ENCODE results near the gene OR2AE1.

The OR2AE1 gene

DNA sequence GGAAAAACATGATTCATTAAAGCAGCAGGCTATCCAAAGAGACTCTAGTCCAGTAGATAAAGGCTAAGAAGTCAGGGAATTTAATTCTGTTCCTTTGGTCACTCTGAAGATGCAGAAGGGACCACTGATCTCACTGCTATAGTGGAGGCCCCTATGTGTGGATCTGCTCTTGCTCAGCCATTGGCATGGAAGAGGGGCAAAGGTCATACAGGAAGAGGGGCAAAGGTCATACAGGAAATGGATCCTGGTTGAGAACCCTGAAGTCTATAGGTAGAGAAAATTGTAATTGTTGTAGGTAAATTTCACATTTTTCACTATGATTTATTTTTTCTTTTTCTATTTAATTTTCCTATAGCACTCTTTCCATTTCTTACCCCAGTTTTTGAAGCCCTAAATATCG, 21.6 kb downstream of the OR2AE1 start:
- no peak for DNase-seq

DNA sequence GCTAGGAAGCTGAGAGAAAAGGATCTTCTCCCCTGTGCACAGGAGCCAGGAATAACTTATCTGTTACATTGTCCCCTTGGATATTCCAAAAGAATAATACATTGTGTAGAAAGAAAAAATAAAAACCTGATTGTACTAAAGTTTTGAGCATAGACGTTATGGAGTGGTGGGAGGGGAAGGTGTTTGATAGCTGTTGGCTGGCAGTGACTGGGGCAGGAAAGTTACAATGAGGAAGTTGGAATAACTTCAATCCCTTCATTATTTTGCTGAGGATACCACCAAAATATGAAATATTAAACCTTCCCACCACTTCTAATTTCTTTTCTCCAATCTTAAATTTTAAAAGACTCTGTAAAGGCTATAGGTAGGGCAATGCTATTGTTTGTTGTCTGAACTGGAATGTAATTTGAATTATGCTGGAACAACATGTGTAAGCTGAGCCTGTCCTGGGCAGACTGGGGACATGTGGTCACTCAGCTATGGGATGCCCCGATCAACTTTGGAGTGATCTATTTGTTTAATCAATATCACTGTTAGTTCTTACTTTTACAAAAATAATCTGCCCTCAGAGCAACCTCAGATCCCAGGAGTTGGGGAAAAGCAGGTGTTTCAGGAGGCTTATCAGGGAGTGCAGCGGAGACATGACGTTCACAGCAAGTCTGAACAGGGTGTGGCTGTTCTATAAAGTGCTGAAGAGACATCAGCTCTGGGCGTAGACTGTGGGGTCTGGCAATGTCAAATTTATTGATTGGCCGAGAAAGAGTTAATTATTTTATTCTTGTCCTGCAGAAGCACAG, 28.2 kb downstream of the OR2AE1 start:
- no peak for DNase-seq

DNA sequence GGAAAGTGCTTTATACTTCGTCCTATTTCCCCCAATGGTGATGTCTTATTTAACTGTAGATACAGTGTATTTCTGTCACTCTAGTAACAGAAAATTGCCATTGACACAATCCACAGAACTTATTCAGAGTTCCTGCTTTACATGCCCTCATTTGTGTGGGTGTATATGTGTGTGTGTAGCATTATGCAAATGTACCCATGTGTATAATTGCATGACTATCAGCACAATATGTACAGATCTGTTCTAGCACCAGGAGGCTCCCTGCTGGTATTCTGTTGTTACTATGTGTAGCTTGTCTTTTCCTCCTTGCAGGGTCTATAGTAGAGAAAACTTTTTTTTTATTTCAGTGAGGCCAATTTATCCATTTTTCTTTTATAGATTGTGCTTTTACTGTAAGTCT, 32.5 kb downstream of the OR2AE1 start:
- no peak for DNase-seq

DNA sequence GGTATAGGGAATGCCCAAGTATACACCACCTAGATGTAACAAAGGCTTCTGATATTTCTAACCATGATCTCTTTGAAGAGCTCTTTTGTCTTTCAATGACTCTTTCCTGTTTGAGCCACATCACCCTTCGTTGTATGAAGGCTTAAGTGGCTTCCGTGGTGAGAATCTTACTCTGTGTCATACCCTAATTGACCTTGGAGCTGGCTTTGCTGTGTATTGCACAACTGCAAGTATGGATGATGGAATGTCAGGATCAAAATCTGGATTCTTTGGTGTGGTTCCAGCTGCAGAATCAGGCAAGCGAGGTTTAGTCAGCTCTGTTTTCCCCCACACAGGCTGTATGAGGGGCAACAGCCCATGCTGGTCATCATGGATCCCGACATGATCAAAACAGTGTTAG, 33.0 kb downstream of the OR2AE1 start:
- no peak for DNase-seq

DNA sequence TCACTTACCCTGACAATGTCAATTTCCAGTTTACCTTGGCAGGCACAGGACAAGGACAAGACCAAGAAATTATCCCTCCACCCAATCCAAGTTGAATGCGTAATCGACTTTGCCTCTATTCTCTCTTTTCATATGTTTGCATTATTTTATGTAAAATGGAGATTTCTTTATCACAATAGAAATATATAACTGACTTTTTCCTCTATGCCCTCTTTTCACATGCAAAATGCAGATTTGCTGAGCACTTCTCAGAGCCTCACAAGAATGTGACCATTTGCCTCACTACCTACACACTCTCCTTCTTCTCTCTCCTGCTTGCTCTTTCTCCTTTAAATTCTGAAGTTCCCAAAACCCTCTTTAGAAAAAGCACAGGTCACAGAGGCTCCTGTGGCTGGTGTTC, 33.9 kb downstream of the OR2AE1 start:
- no peak for DNase-seq

DNA sequence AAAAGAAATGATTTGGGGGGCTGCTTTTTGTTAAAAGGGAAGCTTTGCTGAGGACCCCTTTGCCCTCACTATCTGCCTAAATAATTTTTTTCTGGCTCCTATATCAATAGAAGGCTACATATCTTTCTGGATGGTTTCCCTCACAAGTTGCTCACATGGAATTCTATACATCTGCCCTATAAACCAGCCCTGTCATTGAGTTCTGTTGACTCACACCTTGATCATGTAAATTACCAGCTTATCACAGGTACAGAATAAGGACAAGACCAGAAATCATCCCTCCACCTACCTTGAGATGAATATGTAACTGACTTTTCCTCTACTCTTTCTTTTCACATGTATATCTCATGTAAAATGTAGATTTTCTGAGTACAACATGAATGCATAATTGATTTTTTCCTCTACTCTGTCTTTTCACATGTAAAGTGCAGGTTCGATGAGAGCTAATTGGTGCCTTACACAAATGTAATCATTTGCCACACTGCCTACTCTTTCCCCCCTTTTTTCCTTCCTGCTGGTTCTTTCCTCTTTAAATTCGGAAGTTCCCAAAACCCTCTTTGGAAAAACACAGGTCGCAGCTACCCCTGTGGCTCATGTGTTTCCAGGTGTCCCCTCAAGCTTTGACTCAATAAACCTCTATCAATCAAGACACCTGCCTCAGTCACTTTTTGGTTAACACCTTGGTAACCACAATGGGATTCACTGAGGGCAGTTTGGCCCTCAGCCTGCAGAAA, 36.5 kb downstream of the OR2AE1 start:
- no peak for DNase-seq

DNA sequence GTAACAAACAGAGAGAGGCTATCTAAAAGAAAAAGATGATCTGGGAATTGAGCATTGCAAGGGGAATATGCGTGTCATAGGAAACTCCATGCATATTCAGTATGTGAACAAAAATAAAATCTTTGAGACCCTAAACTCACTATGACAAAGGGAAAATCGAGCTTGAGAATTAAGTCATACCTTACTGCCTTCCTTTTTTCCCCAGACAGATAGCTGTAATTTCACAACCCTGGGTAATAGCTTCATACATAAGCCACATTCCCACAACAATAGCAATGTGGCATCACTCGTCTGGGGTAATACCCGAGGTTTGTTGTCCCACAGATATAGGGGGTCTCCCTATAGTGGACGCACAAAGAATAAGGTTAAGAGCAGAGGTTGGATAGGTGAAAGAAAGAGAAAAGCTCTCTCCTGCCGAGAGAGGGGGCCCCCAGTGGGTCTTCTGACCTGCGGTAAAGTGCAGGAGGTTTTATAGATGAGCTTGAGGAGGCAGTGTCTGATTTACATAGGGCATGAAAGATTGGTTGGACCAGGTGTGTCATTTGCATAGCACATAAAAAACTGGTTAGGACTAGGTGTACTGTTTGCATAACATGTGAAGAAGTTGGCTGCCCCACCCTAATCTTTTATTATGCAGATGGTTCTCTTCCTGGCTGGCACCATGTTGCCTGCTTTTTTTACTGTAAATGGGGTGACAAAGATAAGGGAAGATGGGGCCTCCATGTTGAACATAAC, 37.4 kb downstream of the OR2AE1 start:
- DNase-seq: no peak

DNA sequence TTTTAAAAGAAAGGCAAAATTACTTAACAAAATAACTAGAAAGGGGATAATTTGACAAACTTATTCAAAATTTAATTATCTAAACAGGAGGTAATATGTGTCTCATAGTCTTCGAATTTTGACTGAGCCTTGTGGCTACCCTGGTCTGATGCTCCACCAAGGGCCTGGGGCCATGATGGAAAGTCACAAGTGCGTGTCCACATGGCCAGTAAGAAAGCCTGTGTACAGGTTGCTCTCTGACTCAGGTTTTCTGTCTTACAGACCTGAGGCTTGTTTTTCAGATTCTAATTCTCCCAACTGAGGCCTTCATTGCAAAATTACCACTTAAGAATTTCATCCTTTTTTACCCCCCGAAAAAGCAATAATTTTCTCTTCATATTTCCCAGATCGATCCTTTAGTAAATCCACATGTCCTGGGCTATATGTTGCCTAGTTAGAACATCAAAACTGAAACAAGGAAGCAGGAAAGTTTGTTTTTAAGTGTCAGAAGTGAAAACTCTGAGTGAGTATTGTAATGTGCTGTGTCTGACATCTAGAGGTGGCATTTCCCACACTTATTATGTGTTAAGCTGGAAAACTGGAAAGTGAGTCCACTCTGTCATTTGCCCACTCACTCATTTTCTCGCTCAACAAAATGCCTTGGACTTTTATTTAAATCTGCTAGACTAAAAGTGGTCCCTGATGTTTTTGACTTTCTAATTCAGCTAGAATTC, 39.0 kb downstream of the OR2AE1 start:
- no peak for DNase-seq

DNA sequence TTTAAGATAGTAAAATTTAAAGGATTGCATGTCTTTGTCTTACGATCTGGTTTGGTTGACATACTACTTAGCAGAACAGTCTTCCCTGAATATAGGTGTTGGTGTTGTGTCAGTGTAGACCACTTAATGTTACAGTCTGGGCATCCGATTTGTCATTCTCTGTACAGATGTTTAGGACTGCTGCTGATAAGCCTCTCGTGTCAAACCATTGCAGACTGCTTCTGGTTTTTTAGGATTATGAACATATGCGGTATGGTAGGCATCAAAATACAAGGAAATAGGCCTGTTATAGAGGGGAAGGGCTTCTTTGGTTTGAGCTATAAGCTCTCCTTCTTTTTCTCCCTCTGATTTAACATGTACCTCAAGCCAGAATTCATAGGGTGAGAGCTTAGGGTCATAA, 41.6 kb downstream of the OR2AE1 start:
- DNase-seq: no peak

DNA sequence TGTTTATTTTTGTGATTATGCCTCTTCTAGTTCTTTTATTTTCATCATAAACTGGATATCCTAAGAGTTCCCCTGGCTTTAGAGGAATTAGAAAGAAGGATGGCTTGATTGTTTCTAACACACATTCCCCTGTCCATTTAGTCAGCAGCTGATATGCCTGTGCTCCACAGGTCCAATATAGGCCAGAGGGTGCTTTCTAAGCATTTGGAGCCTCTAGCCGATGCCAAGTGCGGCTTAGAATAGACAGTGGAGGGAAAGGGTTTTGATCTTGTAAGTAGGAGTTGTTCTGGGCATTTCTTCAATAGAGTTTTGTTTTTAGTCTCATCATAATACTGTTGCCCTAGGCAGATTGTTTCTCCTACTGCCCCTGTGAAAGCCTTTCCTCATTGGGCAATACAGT, 42.5 kb downstream of the OR2AE1 start:
- no peak for DNase-seq

DNA sequence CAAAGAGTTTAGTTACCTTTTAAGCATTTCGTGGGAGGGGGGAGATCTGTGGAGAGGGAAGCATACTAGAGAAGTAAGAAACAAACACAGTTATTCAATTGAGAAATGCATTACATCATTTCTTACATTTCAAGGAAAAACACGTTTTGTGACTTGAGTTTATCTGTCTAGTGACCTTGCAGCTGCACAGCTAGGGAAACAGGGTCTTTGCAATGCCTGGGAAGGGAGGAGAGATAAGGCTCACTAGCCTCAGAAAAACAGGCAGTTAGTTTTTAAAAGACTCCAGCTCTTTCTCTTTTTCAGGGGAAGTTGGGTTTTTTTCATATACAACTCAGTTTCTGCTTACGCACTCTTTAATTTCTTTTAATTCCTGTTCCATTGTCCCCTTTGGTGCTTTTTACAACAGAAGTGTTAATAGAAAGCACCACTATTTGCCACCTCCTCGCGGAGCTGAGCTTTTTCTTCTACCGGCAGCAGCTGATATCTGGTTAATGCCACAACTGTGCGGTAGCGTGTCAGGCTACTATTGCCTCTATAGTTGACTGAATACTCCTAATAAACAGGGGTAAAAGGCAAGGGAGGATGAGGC, 43.5 kb downstream of the OR2AE1 start:
- no peak for DNase-seq

DNA sequence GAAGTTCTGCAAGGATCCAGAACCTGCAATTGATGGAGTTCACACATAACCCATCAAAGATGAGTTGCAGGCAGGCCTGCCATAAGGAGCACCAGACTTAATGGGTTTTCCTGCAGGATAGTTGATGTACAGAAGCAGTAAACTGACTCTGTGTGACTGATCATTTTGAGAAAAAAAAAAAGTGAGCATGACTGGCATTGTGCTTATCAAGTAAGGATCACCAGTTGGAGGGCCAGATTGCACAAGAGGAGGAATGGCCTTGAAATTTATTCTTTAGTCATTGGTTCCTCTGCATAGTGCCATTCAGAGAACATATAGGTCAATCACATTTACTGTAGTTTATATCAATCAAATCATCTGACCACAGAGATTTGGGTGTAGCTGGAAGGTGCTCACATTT, 45.2 kb downstream of the OR2AE1 start:
- DNase-seq: no peak

DNA sequence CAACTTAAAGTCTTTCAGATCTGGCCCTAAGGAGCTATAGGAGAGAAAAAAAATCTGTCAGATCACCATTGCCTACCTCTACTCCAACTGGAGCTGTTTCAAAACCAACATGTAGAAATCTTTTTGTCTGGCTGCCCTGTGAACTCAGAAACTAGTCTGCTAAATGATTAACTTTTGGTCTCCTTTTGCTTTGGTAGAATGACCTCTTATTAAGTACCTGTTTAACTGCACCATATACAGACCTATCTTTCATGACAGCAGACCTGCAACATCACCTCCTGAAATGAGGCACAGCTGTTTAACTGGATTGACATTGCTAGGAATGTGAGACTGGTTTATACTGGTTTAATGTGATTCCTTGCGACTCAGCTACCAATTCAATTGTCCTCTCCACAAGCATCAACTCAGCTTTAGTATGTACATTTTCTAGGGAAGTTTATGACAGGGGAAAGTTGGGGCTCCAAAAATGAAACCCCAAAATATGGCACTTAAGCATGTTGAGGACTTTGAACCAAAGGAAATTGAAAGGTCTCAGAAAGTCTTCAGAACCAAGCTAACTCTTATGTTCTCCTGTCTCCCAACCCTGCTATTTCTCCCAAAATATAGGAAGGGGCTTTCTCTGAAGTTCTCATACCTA, 47.2 kb downstream of the OR2AE1 start:
- no peak for DNase-seq

DNA sequence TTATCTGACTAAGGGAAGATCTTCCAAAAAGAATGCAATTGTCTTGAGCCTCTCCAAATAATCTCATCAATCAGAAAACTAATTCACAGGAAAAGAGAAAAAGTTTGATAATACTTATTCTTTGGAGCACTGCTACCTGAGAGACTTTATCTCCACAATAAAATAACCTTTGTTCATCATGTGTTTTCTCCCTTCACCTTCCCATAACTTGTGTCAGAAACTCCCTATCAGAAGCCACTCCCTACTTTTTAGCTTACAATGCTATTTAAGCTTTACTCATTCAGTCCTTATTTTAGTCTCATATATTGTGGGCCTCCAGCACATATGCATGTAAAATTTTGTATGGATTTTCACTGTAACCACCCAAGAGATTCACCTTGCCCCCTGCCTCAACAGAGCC, 48.0 kb downstream of the OR2AE1 start:
- no peak for DNase-seq

DNA sequence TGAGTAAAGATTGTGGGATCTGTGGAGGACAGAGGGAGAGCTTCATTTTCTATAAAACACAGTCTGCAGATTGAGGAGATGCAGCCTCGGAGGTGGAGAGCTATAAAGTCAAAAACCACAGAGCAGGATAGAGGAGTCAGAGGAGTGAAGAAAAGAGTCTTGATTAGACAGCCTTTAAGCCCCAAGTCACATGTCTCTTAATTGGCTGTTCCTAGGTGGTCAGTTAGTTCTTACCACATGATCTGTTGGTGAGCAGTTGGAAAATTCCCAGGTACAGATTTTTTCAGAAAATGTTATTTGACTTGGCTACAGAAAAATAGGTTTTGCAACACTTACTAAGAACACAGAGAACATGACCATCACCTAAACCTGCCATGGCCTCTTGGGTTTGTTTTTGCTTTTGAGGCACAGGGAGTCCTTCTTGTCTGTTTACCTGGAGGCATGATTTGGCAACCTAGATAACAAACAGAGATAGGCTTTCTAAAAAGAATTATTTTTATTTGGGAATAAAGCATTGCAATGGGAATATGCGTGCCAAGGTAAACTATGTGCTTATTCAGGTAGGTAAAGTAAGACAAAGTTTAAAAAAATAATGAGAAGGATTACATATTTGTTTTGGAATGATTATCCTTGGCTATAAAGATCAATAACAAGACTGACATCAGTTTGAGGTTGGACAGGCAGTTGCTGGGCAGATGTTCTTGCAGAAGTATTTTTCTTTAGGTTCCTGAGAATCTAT, 49.6 kb downstream of the OR2AE1 start:
- DNase-seq: no peak
